Measurements from ENCODE around the gene TTC7B.

Gene TTC7B

DNA sequence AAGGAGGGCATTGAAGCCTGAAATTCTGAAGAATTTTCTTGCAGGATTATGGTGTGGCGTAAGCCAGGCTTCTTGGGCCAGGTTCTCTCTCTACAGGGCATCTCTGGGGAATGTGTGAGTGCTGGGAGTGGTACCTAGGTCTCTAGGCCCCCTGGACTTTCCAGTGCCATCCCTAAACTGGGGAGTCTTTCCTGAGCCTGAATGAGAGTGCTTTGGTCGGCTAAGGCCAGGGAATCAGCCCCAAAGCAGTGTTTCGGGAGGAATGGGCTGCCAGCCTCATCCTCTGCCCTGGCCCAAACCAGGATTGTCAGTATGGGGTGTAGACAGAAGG lies 325.5 kb downstream of the TTC7B start:
- TF ChIP-seq GATA3 (IDR thresholded peaks at IDR 0.05; ENCODE audit: low read depth, low read length) (no peak), GATA2 (IDR thresholded peaks at IDR 0.05; ENCODE audit: low read depth, low read length) (no peak)

- no peak for TF ChIP-seq GATA2 (IDR thresholded peaks at IDR 0.05; ENCODE audit: low read depth, low read length)
- no peak for TF ChIP-seq GATA3 (IDR thresholded peaks at IDR 0.05; ENCODE audit: low read depth, low read length)
Observed at GRCh38 chr14:90489916-90490719, 326.1 kb downstream of the TTC7B start.

GRCh38 chr14:90489306-90489705 lies 326.9 kb downstream of the TTC7B start:
- no peak for TF ChIP-seq GATA2 (IDR thresholded peaks at IDR 0.05; ENCODE audit: low read depth, low read length)
- TF ChIP-seq GATA3 (IDR thresholded peaks at IDR 0.05; ENCODE audit: low read depth, low read length): no peak

DNA sequence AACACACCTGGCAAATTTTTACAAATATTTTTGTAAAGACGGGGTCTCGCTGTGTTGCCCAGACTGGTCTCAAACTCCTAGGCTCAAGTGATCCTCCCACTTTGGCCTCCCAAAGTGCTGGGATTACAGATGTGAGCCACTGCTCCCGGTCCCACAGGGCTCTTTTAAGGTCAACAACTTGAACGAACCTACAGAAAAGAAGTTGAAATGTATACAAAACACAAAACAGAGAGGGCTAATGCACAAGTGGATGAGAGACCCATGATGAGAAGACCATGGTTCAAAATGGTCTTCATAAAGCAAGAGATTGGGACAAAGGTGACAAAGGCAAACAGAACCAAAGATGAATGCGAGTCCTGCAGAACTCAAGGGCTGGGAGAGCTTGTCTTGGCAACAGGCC lies 328.0 kb downstream of the TTC7B start:
- no peak for TF ChIP-seq GATA3 (IDR thresholded peaks at IDR 0.05; ENCODE audit: low read depth, low read length)
- no peak for TF ChIP-seq GATA2 (IDR thresholded peaks at IDR 0.05; ENCODE audit: low read depth, low read length)

DNA sequence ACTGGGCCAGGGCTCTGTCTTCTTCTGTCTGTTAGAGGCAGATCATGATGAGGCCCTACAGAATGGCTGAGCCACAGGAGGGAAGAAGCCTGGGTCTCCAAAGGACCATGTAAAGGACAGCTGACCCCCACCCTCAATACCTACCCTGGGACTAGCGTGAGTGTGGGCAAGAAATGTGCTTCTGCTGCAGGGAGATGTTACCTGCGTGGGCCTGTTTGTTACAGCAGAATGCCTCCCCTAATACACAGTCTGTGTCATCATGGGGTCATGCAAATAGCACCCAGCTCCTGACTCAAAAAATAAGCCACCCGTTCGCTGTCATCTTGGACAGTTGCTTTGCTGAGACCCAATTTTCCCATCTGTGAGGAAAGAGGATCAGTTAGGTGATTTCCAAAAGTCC lies 328.8 kb downstream of the TTC7B start:
- TF ChIP-seq GATA3 (IDR thresholded peaks at IDR 0.05; ENCODE audit: low read depth, low read length): no peak

GRCh38 chr14:90487031-90487430 lies 329.2 kb downstream of the TTC7B start:
- no peak for TF ChIP-seq GATA3 (IDR thresholded peaks at IDR 0.05; ENCODE audit: low read depth, low read length)
- no peak for TF ChIP-seq GATA2 (IDR thresholded peaks at IDR 0.05; ENCODE audit: low read depth, low read length)

GRCh38 chr14:90484291-90484690 lies 331.9 kb downstream of the TTC7B start:
- TF ChIP-seq GATA2 (IDR thresholded peaks at IDR 0.05; ENCODE audit: low read depth, low read length) (no peak), GATA3 (IDR thresholded peaks at IDR 0.05; ENCODE audit: low read depth, low read length) (no peak)

DNA sequence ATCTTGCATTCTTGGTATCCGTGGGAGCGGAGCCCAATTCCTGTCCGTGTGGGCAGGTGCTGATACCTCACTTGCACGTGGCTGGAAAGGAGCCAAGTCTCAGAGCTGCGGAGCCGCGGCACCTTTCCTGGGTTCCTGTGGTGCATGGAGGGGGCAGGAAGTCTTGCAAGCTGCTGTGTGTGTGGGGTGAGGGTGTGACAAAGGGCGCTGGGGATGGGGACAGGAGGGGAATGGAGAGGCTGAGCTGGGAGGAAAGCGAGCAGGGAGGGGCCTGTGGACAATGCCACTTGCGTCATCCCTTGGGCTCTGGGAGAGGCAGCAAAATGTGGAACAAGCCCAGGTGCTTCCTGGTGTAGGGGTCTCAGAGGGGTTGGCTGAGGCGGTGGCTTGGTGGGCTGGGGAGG lies 332.7 kb downstream of the TTC7B start:
- TF ChIP-seq GATA2 (IDR thresholded peaks at IDR 0.05; ENCODE audit: low read depth, low read length) (no peak), GATA3 (IDR thresholded peaks at IDR 0.05; ENCODE audit: low read depth, low read length) (no peak)

- TF ChIP-seq GATA2 (IDR thresholded peaks at IDR 0.05; ENCODE audit: low read depth, low read length): no peak
- no peak for TF ChIP-seq GATA3 (IDR thresholded peaks at IDR 0.05; ENCODE audit: low read depth, low read length)
Observed at GRCh38 chr14:90483117-90483516, 333.1 kb downstream of the TTC7B start.

- TF ChIP-seq GATA3 (IDR thresholded peaks at IDR 0.05; ENCODE audit: low read depth, low read length) (no peak), GATA2 (IDR thresholded peaks at IDR 0.05; ENCODE audit: low read depth, low read length) (no peak)
Observed at GRCh38 chr14:90475298-90475697, 340.9 kb downstream of the TTC7B start.
